OCI-M1 (cell line): ENCODE measurements around the gene KRTAP10-10.
"Not testable (repeated sequence)": the region's sequence is repeated elsewhere in the genome, so short reads cannot be mapped to it uniquely, and the experiment has no call there.

Experiments
- DNase-seq: peaks from one replicate; lab custom pipeline; 2025; lab: John Stamatoyannopoulos, UW

Gene KRTAP10-10

DNA sequence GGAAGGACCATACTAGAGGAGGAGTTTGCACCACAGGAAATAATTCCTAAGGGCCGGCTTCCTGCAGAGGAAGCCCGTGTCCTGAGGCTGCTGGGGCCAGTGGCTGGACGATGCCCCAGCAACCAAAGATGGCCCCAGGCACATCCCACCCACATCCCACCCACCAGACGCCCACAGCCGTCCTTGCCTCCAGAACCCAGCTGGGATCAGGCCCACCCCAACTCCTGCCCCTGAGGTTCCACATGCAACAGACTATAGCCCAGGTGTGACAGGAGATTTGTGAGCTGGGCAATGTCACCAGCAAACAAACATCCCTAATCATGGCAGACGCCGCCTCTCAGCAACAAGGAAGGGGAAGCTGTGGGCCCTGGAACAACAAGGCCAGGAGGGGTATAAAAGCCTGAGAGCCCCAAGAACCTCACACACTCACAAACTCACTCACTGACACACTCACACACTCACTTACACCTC is 10.4 kb upstream of the KRTAP10-10 start, which contains the start of gene KRTAP10-9:
Gene KRTAP10-9, plus strand, starts transcription at position 421 of the 471 bp plus-strand sequence. CDS start 79 bp downstream, outside the sequence.
- no peak for DNase-seq

DNA sequence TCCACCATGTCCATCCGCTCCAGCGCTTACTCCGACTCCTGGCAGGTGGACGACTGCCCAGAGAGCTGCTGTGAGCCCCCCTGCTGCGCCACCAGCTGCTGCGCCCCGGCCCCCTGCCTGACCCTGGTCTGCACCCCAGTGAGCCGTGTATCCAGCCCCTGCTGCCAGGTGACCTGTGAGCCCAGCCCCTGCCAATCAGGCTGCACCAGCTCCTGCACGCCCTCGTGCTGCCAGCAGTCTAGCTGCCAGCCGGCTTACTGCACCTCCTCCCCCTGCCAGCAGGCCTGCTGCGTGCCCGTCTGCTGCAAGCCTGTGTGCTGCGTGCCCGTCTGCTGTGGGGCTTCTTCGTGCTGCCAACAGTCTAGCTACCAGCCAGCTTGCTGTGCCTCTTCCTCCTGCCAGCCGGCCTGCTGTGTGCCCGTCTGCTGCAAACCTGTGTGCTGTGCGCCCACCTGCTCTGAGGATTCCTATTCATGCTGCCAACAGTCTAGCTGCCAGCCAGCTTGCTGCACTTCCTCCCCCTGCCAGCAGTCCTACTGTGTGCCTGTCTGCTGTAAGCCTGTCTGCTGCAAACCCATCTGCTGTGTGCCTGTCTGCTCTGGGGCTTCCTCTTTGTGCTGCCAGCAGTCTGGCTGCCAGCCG is 9.9 kb upstream of the KRTAP10-10 start:
- not testable (repeated sequence) for DNase-seq

DNA sequence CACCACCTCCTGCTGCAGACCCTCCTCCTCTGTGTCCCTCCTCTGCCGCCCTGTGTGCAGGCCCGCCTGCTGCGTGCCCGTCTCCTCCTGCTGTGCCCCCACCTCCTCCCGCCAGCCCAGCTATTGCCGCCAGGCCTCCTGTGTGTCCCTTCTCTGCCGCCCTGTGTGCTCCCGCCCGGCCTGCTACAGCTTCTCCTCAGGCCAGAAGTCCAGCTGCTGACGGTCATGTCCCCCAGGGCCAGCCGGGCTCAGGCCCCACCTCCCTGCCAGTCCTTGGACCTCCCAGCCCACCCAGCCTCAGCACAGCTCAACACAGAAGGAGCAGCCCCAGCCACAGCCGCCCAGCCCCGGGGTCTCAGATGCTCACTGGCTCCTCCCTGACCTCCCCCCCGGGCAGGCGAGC is 9.3 kb upstream of the KRTAP10-10 start:
- DNase-seq, result not testable (repeated sequence)

DNA sequence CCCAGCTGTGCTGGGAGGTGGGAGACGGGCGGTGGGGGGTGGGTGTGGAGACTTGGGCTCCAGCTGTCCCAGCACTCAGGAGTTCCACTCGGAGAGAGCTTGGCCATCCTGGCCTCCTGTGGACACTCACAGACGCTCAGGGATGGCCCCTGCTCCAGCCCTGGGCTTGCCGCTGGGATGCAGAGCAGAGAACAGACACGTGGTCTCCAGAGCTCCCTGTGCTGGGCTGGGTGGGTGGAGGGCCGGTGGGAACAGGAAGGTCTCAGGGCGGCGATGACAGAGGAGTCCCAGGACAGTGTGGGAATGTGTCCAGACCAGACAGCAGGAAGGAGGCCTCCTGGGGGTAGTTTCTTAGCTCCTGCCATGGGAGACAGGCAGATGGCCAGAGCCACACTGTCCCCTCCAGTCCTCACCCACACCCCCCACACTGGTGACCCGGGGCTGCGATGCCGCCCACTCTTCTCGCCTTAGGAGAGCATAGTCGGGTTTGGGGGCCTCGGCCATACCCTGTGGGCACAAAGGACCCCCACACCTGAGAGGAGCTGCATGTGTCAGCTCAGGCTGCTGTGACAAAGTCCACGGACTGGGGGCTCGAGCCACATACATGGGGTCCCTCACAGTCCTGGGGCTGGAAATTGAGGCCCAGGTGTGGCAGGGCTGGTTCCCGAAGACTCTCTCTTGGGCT is 8.3 kb upstream of the KRTAP10-10 start:
- no peak for DNase-seq

DNA sequence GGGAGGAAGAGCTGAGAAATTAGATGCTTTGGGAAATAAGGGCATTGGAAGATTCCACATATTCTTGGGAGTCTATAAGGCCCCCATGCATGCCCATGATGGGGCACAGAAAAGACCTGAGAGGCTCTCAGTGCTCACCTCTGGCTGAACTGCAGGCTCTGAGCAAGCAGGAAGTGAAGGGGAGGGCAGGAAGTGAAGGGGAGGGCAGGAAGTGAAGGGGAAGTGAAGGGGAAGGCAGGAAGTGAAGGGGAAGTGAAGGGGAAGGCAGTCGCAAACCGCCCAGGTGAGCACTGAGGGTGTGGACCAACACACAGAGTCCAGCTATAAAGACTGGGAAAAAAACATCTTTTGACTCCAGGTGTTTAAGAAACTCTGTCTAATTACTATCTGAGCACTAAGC is 6.7 kb upstream of the KRTAP10-10 start:
- DNase-seq, result no peak

DNA sequence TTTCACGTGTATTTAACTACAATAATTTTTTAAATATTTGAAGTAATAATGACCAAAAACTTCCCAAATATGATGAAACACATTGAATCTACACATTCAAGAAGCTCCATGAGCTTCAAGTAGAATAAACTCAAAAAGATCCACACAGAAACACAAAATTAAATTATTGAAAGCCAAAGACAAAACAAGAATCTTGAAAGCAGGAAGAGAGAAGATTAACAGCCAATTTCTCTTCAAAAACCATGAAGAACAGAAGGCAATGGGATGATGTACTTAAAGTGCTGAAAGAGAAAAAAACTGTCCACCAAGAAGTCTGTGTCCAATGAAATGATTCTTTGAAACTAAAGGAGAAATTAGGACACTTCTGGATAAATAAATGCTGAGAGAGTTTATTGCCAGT is 5.1 kb upstream of the KRTAP10-10 start:
- no peak for DNase-seq

DNA sequence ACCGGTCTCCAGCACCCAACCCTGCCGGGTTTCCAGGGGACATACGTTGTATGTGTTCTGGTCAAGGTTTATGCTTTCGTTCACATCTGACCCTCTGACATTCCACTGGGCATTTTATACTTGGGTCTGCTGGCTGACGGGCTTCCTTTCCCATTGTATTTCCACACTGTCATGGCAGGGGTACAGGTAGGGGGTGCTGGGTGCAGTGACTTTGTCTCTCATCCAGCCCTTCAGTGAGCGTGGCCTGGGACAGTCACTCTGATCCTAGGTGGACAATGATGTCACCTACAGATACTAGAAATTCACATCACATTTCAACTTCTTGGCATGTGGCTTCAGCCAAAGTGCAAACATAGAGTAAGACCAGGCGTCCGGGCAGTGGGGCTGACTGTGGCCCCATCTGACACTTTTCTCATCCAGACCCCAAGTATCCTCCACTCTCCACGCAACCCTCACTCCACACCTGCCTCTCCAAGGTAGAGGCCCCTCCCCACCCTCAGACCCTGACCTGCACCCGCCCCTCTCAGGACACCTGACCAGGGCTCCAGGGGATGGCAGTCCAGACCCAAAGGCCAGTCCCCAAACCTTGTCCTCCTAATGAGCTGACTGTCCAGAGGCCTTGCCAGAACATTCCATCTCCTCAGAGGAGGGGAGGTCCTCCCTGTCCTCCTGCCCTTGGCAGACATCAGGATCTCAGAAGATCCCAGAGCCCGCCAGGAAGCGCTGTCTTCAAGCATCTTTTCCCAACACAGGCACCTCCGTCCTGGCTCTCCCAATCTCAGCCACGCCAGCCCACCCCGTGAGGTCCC is 743 bp upstream of the KRTAP10-10 start:
- no peak for DNase-seq

DNA sequence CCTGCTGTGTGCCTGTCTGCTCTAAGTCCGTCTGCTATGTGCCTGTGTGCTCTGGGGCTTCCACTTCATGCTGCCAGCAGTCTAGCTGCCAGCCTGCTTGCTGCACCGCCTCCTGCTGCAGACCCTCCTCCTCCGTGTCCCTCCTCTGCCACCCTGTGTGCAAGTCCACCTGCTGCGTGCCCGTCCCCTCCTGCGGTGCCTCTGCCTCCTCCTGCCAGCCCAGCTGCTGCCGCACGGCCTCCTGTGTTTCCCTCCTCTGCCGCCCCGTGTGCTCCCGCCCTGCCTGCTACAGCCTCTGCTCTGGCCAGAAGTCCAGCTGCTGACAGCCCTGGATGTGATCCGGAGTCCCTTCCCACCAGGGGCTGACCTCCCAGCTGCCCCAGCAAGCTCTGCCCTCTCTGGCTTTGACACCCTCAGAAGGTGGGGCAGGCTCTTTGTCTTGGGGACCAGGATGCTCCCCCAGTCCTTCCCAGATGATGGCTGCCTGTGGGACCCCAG is 744 bp downstream of the KRTAP10-10 start:
- not testable (repeated sequence) for DNase-seq

DNA sequence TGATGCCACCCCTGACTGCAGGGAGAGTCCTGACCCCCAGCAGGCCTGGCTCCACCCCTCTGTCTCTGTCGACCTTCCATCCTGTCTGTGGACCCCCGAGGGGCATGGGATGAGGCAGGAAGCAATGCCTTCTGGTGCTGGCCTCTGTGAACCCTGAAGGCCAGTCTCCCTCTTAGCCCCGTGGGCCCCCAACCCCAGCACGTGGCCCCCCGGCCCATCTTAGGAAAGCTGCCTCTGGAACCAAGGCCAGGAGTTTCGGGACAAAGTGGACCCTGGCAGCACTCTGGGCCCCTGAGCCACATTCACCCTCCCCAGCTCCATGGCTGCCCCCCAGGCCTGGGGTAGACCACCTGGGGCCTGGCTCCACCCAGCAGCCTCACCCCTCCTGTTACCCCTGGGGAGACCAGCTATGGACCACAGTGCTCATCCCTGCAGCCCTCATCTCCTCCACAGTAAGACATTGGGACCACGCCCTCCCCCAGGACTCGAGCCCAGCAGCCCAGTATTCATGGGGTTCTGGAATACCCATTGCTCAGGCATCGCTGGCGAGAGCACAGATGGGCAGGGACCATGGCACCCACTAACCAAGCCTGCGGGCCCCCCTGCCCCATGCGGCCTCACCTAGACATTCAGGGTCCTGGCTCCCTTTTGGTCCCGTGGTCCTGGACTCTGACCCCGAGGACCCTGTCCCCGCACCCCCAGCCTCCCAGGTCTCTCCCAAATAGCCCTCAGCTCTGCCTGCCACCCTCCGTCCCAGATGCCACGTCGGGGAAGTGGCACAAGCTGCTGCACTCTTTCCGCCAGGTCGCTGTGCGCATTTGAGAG is 1.6 kb downstream of the KRTAP10-10 start:
- DNase-seq, result not testable (repeated sequence)

DNA sequence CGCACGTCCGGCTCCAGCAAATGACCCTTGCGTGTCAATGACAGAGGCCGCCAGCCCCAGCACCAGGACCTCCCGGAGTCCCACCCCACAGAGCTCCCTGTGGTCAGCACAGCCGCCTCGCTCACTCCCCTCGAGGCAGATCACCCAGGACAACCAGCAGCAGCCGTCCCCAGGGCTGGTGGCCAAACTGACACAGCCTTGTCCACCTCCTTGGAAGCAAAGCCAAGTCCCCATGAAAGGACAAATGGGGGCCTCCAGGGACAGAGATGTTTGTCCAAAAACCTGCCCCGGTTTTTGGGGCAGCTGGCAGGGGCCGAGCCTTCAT is 2.1 kb downstream of the KRTAP10-10 start:
- DNase-seq, result no peak

DNA sequence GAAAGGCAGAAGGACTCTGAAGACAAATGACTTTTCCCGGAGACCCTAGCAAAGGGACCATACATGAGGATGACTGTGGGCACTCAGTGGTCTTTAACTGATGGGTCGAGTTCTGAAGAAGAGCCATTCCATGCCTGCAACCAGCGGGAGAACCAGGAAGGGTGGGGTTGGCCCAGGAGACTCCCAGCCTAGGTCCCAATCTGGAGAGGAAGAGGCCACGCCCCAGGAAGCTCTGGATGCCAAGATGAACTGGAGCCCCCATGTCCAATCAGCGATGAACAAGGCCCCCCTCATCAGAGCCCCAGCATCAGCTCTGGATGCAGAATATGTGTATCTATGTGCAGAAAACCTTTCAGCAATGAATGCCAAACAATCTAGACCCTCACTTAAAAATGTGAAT is 3.6 kb downstream of the KRTAP10-10 start:
- DNase-seq, result no peak

DNA sequence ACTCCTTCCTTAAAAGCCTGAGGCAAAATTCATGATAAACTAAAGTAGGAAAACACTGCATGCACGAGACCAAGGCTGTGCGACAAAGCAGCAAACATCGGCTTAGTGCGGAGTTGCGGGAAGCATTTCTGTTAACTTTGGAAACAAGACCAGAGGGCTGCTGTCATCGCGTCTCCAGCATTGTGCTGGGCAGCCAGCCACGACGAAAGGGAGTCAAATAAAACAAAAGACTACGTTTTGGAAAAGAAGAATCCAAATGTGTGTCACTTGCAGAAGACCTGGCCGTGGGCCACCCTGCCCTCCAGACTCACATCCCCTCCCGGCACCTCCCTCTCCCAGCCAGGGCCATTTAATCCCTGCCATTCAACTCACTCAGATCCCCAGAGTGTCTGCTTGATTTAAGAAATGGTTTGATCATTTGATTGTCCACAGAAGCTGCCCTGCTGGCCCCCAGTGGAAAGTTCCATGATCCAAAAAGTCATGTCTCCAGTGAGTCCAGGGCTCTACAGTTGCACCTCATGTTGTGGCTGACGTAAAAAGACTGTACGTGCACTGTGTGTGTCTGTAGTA is 6.7 kb downstream of the KRTAP10-10 start:
- DNase-seq, result no peak

DNA sequence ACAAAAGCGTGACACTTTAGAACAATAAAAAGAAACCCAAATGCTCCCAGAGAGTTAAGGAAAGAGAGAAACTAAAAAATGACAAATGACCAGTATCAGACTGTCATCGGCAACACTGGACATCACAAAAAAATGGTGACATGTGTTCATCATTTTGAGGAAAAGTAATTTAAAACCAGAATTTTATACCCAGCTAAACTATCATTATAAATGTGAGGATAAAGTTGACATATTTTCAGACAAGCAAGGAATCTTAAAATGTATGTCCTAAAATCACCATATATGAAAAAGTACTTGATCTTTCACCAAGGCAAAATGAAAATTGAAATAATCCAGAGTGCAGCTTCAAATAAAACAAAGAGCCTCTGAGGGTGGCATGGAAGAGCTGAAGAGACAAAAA is 7.7 kb downstream of the KRTAP10-10 start:
- no peak for DNase-seq

DNA sequence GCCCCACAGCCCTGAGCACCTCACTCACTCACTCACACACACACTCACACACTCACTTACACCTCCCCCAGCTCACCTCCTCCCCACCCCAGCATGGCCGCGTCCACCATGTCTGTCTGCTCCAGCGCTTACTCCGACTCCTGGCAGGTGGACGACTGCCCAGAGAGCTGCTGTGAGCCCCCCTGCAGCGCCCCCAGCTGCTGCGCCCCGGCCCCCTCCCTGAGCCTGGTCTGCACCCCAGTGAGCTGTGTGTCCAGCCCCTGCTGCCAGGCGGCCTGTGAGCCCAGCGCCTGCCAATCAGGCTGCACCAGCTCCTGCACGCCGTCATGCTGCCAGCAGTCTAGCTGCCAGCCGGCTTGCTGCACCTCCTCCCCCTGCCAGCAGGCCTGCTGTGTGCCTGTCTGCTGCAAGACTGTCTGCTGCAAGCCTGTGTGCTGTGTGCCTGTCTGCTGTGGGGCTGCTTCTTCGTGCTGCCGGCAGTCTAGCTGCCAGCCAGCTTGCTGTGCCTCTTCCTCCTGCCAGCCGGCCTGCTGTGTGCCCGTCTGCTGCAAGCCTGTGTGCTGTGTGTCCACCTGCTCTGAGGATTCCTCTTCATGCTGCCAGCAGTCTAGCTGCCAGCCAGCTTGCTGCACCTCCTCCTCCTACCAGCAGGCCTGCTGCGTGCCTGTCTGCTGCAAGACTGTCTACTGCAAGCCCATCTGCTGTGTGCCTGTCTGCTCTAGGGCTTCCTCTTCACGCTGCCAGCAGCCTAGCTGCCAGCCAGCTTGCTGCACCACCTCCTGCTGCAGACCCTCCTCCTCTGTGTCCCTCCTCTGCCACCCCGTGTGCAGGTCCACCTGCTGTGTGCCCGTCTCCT is 9.4 kb downstream of the KRTAP10-10 start, which contains the start of gene KRTAP10-11:
Gene KRTAP10-11, plus strand, starts transcription at position 49 of the 856 bp plus-strand sequence. Its CDS starts 45 bp downstream, at position 94.
- DNase-seq, result not testable (repeated sequence)

DNA sequence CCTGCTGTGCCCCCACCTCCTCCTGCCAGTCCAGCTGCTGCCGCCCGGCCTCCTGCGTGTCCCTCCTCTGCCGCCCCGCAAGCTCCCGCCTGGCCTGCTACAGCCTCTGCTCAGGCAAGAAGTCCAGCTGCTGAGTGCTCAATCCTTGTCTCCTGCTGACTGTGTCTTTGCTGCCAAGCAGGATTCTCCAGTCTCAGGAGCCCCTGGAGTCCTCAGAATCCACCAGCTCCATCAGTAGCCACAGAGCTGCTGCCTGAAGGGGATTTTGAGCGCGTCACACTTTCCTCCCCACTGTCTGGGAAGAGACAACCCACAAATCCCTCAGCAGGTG is 10.0 kb downstream of the KRTAP10-10 start:
- no peak for DNase-seq

DNA sequence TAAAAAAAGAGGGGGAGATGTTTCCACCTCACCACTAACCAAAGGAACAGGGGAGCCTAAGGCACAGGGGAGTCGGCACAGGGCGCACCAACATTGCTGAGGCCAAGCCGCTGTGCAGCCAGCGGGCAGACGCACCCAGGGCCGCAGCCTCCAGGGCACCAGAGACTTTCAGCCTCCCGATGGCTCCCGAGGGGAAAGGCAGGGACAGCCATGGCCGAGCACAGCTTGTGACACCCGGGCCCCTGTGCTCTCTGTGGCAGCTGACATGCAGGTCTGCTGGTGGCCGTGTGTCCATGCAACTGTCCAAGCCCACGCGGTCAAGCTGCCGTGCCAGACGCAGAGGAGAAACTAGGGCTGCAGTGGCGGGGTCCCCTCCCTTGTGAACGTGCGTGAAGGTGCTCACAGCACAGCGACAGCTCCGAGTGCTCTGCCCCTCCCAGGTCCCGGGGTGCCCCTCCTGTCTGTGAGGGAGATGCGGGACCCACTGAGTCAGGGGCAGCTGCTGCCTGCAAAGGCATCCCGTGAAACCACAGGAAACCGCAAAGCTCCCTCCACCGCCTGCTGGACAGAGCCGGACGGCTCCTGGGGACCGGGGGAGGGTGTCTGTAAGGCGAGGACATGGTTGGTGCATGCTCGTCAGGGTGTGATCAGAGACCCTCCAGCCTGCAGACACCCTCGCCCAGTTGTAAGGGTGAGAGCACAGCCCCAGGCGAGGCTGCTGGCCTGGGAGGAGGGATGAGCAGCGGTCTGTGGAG is 11.6 kb downstream of the KRTAP10-10 start:
- no peak for DNase-seq

DNA sequence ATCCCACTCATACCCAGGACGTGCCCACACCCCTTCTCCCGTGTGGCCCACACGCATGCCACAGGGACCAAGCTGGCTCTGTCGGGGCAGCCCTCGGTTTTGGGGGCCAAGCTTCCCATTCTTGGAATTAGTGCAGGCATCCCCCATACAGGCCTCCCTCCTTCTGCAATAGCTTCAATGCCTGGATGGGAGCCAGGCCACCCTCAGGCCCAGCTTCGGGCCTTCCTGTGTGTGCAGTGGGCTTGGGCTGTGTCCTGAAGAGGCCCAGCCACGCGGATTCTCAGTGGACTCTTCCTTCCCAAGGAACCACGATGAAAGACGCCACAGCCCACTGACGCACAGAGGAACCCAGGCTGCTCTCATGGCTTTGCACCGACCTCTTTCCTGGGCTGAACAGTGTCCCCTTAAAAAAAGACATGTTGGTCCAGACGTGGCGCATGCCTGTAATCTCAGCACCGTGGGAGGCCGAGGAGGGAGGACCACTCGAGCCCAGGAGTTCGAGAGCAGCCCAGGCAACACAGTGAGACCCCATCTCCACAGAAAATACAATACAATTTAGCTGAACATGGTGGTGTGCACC is 12.5 kb downstream of the KRTAP10-10 start:
- no peak for DNase-seq

DNA sequence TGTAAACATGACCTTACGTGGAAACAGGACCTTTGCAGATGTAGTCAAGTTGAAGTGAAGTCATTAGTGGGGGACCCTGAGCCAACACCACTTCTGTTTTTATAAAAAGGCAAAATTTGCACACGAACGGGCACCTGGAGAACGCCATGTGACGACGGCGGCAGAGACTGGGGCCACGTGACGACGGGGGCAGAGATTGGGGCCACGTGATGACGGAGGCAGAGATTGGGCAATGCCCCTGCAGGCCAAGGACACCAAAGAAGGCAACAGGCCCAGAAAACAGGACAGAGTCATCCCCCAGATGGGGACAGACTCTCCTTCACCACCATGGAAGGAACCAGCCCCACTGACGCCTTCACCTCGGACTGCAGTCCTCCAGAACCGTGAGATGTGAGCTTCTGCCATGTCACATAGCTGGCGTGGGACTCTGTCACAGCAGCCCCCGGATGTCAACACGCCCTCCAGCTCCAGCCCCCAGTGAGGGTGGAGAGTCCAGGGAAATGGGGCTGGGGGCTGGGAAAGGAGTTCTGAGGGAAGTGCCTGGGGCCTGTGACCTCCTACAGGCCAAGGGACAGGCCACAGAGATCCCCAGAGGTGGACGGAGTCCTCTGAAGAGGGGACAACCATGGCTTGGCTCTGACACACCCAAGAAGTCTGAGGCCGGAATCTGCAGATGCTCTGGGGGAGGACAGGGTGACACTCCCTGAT is 13.3 kb downstream of the KRTAP10-10 start:
- DNase-seq, result no peak
